IPS-NIHi11 (cell line): ENCODE measurements around the gene NBAS.
"Not testable (repeated sequence)": the region's sequence is repeated elsewhere in the genome, so short reads cannot be mapped to it uniquely, and the experiment has no call there.

Experiments
- DNase-seq: peaks from one replicate; pipeline ENCODE4 v3.0.0; 2012; ENCODE audit warnings: mixed read lengths, low spot score

NBAS gene

DNA sequence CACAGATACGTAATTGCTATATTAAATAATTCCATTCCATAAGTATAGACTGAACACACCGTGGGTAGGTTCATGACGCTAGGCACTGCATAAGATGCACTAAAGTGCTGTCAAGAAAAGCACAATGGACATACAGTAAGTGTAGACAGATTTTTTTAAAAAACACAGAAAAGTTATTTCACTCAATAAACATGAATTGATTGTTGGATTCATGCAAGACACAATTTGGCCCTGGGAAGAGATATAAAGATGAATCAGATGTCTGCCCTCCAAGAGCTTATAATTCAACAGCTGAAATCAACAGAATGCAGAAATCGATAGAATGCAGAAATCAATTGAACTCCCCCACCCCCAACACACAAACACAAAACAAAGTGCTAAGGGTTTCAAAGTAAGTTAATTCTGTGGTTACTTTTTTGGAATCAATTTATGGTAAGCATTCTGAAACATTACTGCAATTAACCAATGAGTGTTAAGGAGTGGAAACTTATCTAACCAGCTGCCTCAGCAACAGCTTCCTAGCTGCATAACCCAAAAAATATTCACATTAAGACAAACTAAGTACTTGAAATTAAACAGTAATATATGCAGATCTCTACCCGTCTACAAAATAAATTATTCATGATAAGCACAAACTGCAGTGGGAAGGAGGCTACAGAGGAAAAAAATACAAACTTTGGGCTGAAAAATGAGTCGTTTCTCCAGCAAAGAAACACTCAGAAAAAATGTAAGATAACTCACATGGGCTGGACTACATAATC, 1.6 kb downstream of the NBAS start:
- no peak for DNase-seq

DNA sequence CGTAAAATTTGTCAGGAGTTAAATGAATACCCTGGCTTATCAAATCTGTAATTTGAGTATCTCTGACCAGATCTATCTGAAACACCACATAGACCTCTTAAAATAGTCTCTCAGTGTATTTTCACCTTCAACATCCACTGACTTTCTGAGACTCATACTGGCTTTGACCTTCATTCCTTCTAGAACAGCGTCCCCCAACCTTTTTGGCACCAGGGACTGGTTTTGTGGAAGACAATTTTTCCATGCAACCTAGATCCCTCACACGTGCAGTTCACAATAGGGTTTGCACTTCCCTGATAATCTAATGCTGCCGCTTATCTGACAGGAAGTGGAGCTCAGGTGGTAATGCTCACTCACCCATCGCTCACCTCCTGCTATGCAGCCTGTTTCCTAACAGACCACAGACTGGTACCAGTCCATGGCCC, 3.2 kb downstream of the NBAS start:
- no peak for DNase-seq

DNA sequence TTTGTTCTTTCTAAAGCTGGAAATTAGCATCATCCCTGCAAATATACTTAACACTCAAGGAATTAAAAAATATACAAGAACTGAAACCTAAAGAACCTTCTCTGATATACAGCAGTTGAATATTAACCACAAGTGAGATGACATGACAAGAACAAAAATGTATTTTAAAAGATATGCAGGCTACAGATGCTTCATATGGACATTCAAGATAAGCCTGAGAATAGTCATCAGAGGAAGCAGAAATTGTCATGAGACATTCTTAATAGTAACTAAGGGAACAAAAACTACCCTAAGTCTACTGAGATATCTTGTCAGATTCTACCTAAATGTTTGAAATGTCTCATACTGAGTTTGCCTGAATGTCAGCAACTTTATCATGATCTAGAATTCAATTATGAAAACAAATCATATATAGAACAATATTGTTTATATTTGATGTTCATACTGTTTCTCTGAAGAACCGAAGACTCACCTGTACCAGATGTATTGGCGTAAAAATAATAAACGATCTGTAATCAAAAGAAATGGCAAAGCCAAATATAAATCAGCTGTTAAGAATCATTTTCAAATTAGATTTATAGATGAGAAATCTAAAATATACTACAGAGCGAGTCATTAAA, 4.7 kb downstream of the NBAS start:
- DNase-seq = no peak

DNA sequence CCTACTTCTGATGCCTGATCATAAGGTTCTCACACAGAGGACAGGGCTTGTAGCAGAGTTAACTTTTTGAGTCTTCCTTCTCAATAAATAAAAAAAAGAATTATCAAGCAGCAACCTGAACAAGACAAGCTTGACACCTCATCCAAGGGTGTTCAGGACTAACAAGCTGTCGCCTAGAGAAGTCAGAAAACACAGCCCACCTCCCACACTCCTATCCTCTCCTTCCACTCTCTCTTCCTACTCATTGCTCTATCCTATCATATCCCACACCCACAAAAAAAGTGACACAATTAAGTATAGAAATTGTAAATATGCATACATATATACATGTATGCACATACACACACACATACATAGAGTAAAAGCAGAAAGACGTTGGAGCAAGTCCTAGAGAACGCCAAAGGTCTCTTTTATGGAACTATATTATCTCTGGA, 5.4 kb downstream of the NBAS start:
- no peak for DNase-seq

DNA sequence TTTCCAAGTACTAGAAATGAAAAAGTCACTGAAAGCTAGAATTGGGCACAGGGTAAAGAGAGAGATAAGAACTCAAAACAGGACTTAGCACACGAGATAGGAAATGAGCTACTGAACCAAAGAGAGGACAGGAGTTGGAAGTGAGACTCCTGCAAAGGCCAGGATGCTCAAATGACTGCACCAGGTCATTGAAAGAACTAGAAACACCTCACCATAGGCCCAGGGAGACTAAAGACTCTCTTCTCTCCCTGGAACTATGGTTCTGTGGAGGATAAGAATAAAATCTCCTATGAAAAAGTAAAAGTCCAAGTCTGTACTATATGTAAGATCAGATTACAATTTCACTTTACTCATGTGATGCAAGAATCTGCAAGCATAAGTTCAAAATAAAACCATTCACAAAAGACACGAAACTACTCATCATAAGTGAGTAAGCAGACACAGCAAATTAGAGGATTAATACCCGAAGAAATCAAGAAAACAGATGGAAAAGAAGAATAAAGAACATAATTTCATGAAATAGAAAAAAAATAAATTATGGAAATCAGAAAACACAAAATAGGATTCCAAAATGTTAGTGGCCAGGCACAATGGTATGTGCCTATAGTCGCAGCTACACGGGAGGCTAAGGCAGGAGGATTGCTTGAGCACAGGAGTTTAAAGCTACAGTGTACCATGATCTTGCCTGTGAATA, 6.5 kb downstream of the NBAS start:
- DNase-seq = no peak

DNA sequence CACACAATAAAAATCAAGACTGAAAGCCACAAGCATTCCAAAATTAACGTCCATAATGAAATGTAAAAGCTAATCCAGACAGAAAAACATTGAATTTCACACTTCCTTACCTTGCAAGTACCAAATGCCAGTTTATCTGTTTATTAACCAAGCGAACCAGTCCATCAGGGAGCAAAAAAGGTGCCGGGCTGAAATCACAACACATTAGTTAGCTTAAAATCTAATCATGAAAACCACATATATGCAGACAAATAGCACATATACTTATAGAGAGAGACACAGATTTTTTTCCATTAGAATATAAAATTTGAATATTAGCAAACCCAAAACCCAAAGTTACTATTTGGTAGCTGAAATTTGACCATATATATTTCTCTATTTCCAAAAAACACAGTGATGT, 7.2 kb downstream of the NBAS start:
- no peak for DNase-seq

DNA sequence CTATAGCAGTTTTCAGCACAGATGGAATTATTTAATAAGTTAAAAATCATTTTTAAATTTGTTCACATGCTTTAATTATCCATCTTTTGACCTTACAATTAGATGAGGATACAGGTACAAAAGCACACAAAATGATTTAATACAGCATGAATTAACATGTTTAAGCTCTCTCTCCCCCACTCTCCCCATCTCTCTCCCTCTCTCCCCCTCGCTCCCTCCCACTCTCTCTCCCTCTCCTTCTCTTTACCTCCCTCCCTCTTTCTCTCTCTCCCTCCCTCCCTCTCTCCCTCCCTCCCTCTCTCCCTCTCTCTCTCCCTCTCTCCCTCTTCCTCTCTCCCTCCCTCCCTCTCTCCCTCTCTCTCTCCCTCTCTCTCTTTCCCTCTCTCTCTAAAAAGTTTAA, 7.6 kb downstream of the NBAS start:
- no peak for DNase-seq

DNA sequence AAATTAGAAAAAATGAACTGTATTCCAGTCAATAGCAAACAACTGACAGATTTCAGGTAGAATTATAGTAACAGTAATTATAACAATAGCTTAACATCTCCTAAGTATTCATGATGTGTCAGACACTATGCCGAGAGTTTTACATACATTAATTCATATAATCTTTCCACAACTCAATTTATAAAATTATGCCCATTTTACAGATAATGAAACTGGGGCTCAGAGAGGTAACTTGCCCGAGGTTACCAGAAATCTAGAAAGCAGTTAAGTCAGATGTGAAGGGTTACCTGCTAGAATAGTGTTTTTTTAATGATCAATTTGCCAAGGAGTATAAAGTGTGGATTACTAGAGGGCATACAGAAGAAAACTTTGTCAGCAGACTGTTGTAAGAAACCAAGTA, 12.2 kb downstream of the NBAS start:
- DNase-seq = no peak

DNA sequence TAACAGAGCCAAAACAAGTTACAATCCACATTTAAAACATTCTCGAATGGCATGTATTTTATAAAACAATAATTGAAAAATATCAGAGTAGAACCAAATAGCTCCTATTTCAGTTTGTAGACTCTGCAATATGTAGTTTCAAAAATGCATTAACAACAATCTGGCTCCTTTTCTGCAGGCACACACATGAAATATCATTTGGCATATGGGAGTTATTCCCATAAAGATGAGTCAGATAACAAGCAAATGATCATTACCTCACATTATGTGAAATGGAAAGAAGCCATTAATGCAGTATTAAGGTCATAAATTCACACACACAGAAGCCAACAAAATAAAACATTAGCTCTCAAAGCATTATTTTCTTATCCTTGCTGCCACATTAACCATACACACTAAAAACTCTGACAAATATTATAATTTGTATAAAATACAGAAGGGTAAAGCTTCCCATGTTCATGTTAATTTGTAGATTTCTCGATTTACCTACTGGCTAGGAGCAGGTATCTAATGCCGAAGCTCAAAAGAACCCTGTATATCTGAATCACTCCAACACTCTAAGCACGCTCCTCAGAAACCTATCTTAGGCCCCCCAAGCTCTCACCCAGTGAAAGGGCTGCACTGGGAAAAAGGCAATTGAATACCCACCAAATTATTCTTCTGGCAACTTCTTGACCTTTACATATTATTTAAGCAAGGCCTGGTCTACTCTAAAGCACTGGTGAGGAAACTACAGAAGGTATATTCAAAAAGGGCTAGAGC, 13.8 kb downstream of the NBAS start:
- DNase-seq = no peak

DNA sequence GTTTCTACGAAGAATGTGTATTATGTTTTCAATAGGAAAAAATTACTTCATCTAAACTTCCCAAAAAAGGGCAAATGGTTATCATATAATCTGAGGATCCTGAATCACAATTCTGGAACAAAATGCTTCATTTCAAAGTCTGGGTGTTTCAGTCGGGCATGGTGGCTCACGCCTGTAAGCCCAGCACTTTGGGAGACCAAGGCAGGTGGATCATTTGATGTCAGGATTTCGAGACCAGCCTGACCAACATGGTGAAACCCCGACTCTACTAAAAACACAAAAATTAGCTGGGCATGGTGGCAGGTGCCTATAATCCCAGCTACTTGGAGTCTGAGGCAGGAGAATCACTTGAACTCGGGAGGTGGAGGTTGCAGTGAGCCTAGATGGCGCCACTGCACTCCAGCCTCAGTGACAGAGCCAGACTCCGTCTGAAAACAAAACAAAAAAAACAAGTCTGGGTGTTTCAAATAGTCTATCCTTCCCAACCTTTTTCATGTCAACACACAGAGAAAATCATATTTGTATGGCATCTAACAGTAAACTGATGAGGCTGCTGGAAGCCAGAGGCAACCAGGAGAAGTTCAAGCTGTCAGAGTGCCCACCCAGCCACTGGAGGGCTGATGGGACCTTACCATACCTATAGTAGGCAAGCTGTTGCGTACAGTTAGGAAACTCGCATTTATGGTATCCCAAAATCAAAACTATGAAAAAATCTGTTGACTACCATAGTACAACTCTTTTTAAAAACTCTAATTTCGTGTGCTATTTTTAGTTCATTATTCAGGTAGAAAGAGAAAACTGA, 14.6 kb downstream of the NBAS start:
- DNase-seq = no peak

DNA sequence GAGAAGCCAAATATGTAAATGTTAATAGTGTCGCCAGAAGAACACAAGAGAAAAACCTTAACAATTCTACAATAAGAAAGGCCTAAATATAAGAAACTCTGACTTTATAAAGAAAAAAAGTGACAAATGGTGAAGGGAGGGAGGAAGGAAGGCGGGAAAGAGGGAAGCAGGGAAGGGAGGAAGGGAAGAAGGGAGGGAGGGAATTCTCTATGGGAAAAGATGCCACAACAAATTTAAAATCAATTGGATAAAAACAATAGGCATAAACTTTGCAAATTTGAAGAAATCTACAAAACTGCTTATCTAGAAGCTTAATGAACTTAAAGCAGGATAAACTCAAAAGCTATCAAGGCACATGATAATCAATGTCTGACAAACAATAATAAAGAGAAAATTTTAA, 16.9 kb downstream of the NBAS start:
- no peak for DNase-seq

DNA sequence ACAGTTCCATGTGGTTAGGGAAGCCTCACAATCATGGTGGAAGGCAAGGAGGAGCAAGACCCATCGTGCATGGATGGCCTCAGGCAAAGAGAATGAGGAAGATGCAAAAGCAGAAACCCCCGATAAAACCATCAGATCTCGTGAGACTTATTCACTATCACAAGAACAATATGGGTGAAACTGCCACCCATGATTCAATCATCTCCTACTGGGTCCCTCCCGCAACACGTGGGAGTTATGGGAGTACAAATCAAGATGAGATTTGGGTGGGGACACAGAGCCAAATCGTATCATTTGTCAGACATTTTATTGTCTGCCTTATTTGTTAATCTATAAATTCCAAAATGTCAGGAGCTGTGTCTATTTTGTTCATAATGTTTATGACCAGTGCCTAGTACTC, 17.6 kb downstream of the NBAS start:
- no peak for DNase-seq

DNA sequence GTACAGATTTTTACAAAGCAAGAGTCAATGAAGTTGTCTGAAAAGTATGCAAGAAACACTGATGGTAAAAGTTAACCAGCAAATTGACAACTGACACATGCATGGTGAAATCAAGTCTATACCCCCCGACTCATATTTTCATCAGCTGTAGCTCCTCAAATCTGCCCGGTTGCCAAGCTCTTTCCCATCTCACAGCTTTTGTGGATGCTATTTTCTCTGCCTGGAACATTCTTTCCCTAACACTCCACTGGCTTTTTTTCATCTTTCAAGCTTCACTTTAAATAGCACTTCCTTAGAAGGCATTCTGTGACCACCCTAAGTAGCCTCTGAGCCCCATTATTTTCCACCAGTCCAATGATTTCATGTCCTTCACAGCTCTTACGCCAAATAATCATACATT, 18.1 kb downstream of the NBAS start:
- no peak for DNase-seq

DNA sequence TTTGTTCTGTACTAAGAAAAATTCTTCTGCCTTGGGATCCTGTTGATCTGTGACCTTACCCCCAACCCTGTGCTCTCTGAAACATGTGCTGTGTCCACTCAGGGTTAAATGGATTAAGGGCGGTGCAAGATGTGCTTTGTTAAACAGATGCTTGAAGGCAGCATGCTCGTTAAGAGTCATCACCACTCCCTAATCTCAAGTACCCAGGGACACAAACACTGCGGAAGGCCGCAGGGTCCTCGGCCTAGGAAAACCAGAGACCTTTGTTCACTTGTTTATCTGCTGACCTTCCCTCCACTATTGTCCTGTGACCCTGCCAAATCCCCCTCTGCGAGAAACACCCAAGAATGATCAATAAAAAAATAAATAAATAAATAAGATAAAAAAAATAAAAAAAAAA, 18.9 kb downstream of the NBAS start:
- DNase-seq = not testable (repeated sequence)

DNA sequence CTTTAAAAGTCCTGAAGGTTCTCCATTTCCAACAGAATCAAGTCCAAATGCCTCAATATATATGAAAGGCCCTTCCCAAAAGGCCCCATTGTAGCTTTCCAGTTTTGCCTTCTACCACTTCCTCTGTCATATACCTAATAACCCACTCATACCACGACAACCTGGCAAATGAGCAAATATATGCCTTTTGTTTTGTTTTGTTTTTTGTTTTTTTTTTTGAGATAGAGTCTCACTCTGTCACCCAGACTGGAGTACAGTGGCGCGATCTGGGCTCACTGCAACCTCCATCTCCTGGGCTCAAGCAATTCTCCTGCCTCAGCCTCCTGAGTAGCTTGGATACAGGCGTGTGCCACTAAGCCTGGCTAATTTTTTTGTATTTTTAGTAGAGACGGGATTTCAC, 20.6 kb downstream of the NBAS start:
- not testable (repeated sequence) for DNase-seq

DNA sequence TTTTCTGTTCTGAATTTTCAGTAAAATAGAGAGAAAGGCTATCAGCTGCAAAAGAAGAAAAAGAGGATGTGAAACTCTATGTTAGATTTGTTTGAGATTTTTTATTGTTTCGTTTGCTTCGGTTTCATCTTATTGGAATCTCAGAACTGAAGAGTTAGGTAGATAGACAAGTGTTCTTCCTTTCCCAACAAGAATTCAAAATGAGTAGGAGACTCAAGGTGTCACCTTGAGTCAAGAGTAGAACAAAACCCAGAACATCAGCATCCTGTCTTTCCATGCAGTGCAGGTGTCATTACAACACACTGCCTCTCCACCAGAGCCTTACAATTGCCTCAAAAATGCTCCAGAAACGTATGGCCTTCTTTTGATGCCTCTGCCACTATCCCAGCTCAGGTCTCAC, 21.1 kb downstream of the NBAS start:
- no peak for DNase-seq

DNA sequence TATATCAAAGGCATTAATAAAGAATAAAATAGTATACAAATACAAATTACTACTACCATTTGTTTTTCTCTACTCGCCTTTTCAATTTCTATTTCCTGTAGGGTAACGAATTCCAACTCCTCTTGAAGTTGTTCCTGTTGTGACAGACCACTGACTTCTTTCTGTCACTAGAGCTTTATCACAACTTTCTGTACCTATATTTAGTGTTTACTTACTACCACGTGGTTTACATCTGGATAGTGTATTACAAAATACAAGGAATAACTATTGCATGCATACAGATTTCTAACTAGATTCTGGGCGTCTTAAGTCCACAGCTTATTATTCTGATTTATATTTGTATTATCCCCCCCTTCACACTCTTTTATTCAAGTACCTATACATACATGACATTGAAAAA, 22.3 kb downstream of the NBAS start:
- no peak for DNase-seq

DNA sequence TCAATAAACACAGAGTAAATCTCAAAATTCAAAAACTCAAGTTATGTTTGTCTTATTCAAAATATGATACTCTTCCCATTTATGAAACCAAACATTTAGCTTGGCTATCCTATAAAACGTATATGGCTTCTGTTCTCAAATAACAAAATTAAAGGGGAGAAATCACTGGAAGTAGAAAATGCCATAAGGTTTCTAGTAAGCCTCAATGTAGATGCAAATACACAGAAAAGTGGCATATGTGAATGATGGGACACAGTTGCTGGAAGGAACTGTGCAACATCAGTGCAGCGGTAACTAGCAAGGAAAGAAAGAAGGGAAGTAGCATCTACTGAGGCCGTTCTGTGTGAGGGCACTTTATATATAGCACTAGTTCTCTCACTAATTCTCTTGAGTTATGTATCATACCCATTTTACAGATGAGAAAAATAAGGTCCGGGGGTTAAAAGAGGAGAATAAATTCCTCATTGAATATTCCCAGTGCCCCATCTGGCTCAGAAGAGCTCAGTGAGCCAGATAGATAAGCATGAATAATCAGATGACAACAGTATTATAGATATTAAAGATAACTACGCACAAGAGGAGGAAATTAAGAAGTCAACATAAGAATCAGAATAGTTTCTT, 27.2 kb downstream of the NBAS start:
- DNase-seq = no peak

DNA sequence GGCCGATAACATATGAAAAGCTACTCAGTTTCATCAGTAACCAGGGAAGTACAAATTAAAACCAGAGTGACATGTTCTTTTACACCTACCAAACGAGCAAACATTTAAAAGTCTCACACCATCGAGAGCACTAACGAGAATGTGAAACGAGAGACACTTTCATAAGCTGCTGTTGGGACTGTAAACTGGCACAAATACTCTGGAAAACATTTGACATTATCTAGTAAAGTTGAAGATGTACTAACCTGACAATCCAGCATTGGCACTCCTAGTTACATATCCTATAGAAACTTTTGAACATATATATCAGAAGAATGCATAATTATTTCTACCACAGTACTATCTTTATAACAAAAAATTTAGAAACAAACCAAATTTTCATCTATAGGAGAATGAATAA, 28.1 kb downstream of the NBAS start:
- no peak for DNase-seq

DNA sequence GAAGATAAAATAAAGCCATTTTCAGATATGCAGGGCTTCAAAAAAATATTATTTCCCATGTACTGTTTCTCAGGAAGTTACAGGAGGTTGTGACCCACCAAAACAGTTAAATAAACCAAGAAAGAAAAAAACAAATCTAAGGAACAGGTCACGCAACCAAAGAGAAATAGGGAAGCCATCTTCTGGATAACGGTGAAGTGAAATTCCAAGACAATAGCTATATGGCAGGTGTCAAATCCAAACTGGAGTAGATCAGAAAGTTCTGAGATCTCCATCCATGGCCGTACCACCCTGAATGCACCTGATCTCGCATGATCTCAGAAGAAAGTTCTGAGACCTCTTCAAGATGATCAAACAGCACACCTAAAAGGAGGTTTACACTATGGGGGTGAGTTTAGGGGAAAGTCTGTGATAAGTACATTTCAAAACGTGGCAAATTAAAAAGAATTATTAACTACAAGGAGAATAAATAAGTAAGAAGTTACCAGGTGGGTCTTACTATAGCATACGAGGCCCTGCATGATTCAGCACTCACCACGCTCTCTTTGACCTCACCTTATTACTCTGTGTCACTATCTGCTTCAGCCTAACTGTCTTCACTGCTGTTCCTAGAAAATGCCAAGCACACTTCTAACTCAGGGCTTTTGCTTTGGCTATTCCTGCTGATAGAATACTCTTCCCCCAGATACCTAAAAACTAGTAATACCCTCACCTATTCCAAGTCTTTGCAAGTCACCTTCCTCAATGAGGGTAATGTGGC, 29.9 kb downstream of the NBAS start:
- DNase-seq = no peak
